GM18873 (cell line): ENCODE measurements around the gene AMBRA1.

Experiments used
- ATAC-seq: cut with Tn5 transposase; IDR thresholded peaks from one replicate; pipeline ENCODE4 v1.9.1; 2021; ENCODE audit warnings: mild to moderate bottlenecking, moderate library complexity, moderate number of reproducible peaks; ENCODE audit not compliant: unreplicated experiment, low FRiP score

Gene AMBRA1

GRCh38 chr11:46512261-46512881 lies 81.5 kb downstream of the AMBRA1 start:
- ATAC-seq: no peak

- no peak for ATAC-seq
Observed at GRCh38 chr11:46511342-46511741, 82.5 kb downstream of the AMBRA1 start.

- ATAC-seq: no peak
Observed at GRCh38 chr11:46508360-46508759, 85.5 kb downstream of the AMBRA1 start.

GRCh38 chr11:46506483-46506791 lies 87.4 kb downstream of the AMBRA1 start:
- ATAC-seq: no peak

GRCh38 chr11:46505741-46506482 lies 87.9 kb downstream of the AMBRA1 start:
- no peak for ATAC-seq

GRCh38 chr11:46504817-46505613 lies 88.8 kb downstream of the AMBRA1 start:
- ATAC-seq: no peak

- ATAC-seq: no peak
Observed at GRCh38 chr11:46499821-46500220, 94.0 kb downstream of the AMBRA1 start.

- ATAC-seq: no peak
Observed at GRCh38 chr11:46498968-46499367, 94.9 kb downstream of the AMBRA1 start.

GRCh38 chr11:46498179-46498578 lies 95.6 kb downstream of the AMBRA1 start:
- no peak for ATAC-seq

- ATAC-seq: no peak
Observed at GRCh38 chr11:46497498-46497897, 96.3 kb downstream of the AMBRA1 start.

GRCh38 chr11:46493791-46494190 lies 100.0 kb downstream of the AMBRA1 start:
- no peak for ATAC-seq

- ATAC-seq: no peak
Observed at GRCh38 chr11:46492532-46492931, 101.3 kb downstream of the AMBRA1 start.

GRCh38 chr11:46491661-46492330 lies 102.0 kb downstream of the AMBRA1 start:
- ATAC-seq: no peak

- ATAC-seq: no peak
Observed at GRCh38 chr11:46490666-46491065, 103.2 kb downstream of the AMBRA1 start.

- ATAC-seq: no peak
Observed at GRCh38 chr11:46489656-46490560, 103.9 kb downstream of the AMBRA1 start.

GRCh38 chr11:46485856-46486443 lies 107.9 kb downstream of the AMBRA1 start:
- no peak for ATAC-seq

- no peak for ATAC-seq
Observed at GRCh38 chr11:46484101-46484500, 109.7 kb downstream of the AMBRA1 start.

- ATAC-seq: no peak
Observed at GRCh38 chr11:46480909-46481308, 112.9 kb downstream of the AMBRA1 start.

GRCh38 chr11:46480166-46480726 lies 113.6 kb downstream of the AMBRA1 start:
- no peak for ATAC-seq
